NCI-H446 (cell line): ENCODE results near the gene RNU7-1.
"Not testable (repeated sequence)": the region's sequence is repeated elsewhere in the genome, so short reads cannot be mapped to it uniquely, and the experiment has no call there.

ENCODE experiments used
- DNase-seq, 2 experiments: peaks; one replicate each; lab custom pipeline; 2025; lab: John Stamatoyannopoulos, UW

The RNU7-1 gene

GRCh38 chr12:6943722-6944380 lies at the start of gene RNU7-1, which contains the start of gene C12orf57:
TSS of gene RNU7-1 (plus strand) at chr12:6943816.
TSS of gene C12orf57 (plus strand) at chr12:6944022. CDS start at chr12:6944122, 100 bp downstream.
- DNase-seq: peak; percentile 98 to 99

GRCh38 chr12:6894321-6894720 lies 49.3 kb upstream of the RNU7-1 start:
- no peak for DNase-seq

GRCh38 chr12:6896846-6897435 lies 46.7 kb upstream of the RNU7-1 start:
- peak; percentile 66 to 90 for DNase-seq

GRCh38 chr12:6899427-6899826 lies 44.2 kb upstream of the RNU7-1 start:
- DNase-seq: no peak

GRCh38 chr12:6899837-6900519 lies 43.6 kb upstream of the RNU7-1 start:
- no peak for DNase-seq

DNA sequence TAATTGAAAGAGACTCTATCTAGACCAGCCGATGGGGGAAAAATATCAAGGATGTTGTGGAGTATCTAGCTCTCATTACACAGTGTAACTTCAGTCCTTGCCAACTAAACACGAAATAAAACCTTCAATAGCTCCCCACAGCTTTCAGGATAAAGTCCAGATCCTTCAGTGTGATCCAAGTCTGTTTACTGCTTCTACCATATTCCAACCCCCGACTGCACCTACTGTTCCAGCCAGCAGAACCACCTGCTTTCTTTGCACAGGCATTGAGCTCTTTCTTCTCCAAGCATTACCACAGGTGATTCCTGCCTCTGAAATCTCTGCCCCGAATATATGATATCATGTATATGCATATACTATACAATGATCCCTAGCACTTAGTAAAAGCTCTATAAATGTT lies 41.2 kb upstream of the RNU7-1 start:
- DNase-seq: no peak

GRCh38 chr12:6903722-6904121 lies 39.9 kb upstream of the RNU7-1 start:
- DNase-seq: no peak

- peak; percentile 97 to 98 for DNase-seq
Observed at GRCh38 chr12:6904280-6905276, 39.0 kb upstream of the RNU7-1 start, which contains the start of gene LRRC23. TSS of gene LRRC23 (plus strand) at chr12:6904822. CDS start at chr12:6905634, 812 bp downstream.

- no peak for DNase-seq
Observed at GRCh38 chr12:6905414-6906040, 38.1 kb upstream of the RNU7-1 start.

DNA sequence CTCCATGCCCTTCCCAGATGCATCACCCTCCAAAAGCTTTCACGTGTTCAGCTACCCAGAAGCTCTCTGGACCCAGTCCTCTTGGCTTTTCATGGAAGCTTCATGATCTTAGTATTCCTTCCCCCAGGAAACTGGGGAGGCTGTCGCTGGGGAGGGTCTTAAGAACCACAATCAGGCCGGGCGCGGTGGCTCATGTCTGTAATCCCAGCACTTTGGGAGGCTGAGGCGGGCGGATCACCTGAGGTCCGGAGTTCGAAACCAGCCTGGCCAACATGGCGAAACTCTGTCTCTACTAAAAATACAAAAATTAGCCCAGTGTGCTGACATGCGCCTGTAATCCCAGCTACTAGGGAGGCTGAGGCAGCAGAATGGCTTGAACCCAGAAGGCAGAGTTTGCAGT lies 35.5 kb upstream of the RNU7-1 start:
- not testable (repeated sequence) for DNase-seq

- DNase-seq: no peak
Observed at GRCh38 chr12:6909421-6910145, 34.0 kb upstream of the RNU7-1 start.

DNA sequence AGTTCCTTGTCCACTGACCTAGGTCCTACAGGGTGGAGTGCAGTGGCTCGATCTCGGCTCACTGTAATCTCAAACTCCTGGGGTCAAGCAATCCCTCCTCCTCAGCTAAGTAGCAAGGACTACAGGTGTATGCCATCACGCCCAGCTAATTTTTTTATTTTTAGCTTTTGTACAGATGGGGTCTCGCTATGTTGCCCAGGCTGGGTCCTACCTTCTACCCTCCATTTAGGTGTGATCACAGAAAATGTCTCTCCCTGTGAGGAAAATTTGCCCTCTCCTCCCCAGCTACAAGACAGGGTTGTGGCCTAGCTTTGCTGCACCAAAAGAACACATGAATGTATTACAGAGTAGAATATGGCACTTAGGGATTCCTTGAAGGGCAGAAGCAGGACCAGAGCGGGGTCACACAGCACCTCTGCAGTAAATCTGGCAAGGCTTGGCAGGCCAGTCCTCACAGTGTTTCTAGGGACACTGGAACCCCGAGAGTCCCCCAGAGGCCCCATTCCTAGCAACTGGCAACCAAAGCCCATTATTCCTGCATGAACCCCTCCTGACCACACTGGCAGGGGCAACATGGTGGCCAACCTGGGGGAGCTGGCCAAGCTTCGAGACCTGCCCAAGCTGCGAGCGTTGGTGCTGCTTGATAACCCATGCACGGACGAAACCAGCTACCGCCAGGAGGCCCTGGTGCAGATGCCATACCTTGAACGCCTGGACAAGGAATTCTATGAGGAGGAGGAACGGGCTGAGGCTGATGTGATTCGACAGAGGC lies 31.3 kb upstream of the RNU7-1 start:
- DNase-seq: no peak

- DNase-seq: peak; percentile 33 to 67
Observed at GRCh38 chr12:6914246-6914946, 29.2 kb upstream of the RNU7-1 start, which contains the start of gene ENO2. TSS of gene ENO2 (plus strand) at chr12:6914580. CDS start at chr12:6915833, 1,253 bp downstream.

- peak in 1 of 2 experiments; percentile 41 for DNase-seq
Observed at GRCh38 chr12:6914947-6915788, 28.4 kb upstream of the RNU7-1 start.

DNA sequence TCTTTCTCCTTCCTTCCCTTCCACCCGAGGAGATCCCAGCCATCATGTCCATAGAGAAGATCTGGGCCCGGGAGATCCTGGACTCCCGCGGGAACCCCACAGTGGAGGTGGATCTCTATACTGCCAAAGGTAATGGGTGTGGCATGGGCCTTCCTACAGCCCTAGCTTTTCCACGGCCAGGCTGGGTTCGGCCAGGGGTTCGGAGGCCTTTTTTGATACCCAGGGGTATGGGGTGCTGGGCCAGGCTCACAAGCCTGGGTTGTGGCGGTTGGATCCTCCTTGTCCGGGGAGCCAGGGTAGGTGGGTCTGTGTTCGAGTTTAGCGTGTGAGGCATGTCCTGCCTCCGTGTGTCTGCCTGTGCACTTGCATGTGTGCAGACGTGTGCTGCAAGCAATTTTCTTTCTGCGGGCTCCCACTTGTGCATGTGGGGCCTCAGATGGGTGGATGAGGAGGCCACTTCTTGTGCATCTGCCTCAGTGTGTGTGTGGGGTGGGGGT lies 27.8 kb upstream of the RNU7-1 start:
- DNase-seq: no peak

DNA sequence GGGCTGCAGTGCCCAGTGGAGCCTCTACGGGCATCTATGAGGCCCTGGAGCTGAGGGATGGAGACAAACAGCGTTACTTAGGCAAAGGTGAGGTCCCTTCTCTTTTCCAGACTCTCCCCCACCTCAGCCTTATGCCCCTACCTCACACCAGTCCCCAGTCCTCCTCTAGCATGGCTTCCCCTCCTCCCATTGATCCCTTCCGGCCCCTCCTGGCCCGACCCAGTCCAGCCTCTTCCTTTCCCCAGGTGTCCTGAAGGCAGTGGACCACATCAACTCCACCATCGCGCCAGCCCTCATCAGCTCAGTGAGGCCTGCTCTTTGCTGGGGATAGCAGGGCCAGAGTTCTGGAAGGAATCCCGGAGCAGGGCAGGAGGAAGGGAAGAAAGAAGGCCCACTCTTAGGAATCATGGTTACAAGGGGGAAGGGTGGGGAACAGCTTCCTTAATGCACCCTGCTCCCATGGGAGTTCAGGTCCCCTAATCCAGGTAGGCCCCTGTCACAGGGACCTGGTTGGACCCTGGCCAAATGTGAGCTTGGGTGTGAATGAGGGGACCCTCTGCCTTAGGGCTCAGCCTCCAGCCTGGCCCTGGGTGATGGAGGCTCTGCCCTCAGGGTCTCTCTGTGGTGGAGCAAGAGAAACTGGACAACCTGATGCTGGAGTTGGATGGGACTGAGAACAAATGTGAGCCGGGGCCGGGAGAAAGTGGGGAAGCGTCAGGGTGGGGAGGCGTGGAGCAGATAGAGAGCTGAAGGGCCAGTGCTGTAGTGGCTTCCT lies 27.0 kb upstream of the RNU7-1 start:
- no peak for DNase-seq
